ENCODE measurements around the gene TRIO.

Gene TRIO

DNA sequence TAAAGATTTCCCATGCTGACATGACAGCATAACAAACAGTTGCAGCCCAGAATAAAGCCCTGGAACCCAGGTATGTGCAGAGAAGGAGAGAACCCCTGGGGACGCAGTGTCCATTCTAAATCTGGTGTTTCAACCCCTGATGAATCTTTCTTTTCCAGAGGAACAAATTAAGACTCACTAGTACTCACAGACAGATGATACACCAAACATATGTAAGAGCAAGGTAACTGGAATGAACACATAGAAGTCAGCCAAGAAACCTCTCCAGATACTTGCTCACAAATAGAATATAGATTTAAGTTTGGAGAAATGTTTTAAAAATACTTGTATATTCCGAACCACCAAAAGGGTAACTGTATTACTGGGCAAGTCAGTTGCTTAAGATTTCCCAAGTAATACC is 307.6 kb downstream of the TRIO start:
- no peak overlapping the region for H3K4me3 ChIP-seq (replicated peaks; ENCODE audit: low read depth, low read length)
- H3K36me3 ChIP-seq (ENCODE audit: control insufficient read depth, insufficient read depth, low read length), result peaks cover 8% of the 10 kb centered on the region
- TF ChIP-seq, protein P1, sequence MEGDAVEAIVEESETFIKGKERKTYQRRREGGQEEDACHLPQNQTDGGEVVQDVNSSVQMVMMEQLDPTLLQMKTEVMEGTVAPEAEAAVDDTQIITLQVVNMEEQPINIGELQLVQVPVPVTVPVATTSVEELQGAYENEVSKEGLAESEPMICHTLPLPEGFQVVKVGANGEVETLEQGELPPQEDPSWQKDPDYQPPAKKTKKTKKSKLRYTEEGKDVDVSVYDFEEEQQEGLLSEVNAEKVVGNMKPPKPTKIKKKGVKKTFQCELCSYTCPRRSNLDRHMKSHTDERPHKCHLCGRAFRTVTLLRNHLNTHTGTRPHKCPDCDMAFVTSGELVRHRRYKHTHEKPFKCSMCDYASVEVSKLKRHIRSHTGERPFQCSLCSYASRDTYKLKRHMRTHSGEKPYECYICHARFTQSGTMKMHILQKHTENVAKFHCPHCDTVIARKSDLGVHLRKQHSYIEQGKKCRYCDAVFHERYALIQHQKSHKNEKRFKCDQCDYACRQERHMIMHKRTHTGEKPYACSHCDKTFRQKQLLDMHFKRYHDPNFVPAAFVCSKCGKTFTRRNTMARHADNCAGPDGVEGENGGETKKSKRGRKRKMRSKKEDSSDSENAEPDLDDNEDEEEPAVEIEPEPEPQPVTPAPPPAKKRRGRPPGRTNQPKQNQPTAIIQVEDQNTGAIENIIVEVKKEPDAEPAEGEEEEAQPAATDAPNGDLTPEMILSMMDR (IDR thresholded peaks at IDR 0.05; ENCODE audit: insufficient read depth, low read length, poor library complexity, severe bottlenecking), result no peak
- no peaks in the 10 kb centered on the region for H3K27me3 ChIP-seq (replicated peaks; ENCODE audit: control insufficient read depth, insufficient read depth, low read length)
- DNase-seq (ENCODE audit: extremely low read depth, insufficient read length), result no peak

DNA sequence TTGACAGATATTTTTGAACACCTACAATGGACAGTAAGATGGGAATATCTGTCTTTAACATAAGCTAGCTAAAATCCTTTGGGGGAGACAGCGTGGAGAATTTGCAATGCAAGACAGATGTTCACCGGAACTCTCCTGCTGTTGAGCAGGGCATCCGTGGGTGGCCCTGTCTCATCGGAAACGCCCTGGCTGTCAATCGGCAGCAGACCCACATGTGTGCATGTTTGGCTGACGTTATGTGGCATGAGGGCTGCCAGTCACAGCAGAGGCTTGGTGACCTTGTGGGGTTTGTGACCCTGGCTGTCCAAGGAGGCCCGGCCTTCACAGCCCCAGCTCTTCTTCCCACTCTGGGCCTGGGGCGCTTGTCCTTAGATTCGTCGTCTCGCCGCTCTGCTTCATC is 308.7 kb downstream of the TRIO start:
- Histone ChIP-seq H3K36me3 (ENCODE audit: control insufficient read depth, insufficient read depth, low read length) (peaks cover 8% of the 10 kb centered on the region), H3K4me3 (replicated peaks; ENCODE audit: low read depth, low read length) (no peak overlapping the region), H3K27me3 (replicated peaks; ENCODE audit: control insufficient read depth, insufficient read depth, low read length) (no peaks in the 10 kb centered on the region)
- TF ChIP-seq, protein P1 (IDR thresholded peaks at IDR 0.05; ENCODE audit: insufficient read depth, low read length, poor library complexity, severe bottlenecking), result no peak
- no peak for DNase-seq (ENCODE audit: extremely low read depth, insufficient read length)

DNA sequence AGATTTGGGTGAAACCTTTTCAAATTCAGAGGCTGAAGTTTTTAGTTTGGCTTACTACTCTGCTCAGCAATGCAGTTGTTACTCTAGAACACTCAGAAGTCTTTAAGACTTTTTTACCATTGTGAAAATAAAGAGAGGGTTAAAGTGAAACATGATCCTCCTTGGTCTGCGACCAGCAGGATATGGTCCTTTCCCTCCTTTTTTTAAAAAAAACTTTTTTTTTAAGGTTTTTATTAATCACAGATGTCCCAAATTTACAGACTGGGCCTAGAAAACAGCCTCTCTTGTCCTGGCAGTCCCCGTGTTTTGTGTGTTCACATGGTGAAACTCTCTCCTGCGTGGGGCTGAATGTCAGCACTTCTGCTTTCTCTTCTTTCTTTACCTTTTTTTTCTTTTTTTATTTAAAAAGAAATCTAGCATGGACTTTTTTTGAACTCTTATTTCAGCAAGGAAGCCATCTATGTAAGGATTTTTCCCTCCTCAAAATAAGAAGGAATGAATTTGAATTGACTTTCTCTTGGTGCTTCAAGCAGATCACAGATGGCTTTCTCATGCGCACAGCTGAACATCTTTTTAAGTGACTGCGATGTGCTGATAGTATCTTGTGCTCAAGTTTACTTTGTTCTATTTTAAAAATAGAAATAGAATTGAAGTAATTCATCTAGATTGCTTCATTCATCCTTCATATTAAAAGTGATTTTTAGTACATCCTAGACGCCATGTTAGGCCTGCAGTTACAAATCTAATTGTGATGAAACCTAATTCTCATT is 309.7 kb downstream of the TRIO start:
- no peaks in the 10 kb centered on the region for H3K27me3 ChIP-seq (replicated peaks; ENCODE audit: control insufficient read depth, insufficient read depth, low read length)
- H3K4me3 ChIP-seq (replicated peaks; ENCODE audit: low read depth, low read length), result no peak overlapping the region
- peaks cover 8% of the 10 kb centered on the region for H3K36me3 ChIP-seq (ENCODE audit: control insufficient read depth, insufficient read depth, low read length)
- no peak for DNase-seq (ENCODE audit: extremely low read depth, insufficient read length)
- TF ChIP-seq, protein P1 (IDR thresholded peaks at IDR 0.05; ENCODE audit: insufficient read depth, low read length, poor library complexity, severe bottlenecking), result no peak

DNA sequence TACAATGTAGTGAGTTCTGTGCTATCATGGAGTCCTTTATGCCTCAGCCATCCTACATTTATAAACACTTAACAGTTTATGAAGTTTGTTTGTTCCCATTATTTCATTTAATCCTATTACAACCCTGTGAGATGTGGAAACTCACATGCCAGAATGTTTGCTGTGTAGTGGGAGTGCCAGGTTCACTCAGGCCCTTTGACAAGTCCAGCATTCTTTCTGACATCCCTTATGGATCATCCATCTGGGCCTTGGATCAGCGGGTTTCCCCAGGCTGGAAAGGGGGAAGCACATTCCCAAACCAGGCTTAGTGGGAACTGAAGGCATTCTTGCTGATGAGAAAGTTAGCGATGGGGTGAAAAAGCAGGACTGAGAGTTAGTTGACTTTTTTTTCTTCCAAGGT is 310.3 kb downstream of the TRIO start:
- TF ChIP-seq, protein P1 (IDR thresholded peaks at IDR 0.05; ENCODE audit: insufficient read depth, low read length, poor library complexity, severe bottlenecking), result no peak
- Histone ChIP-seq H3K27me3 (replicated peaks; ENCODE audit: control insufficient read depth, insufficient read depth, low read length) (no peaks in the 10 kb centered on the region), H3K36me3 (ENCODE audit: control insufficient read depth, insufficient read depth, low read length) (peaks cover 11% of the 10 kb centered on the region), H3K4me3 (replicated peaks; ENCODE audit: low read depth, low read length) (no peak overlapping the region)
- DNase-seq (ENCODE audit: extremely low read depth, insufficient read length), result no peak

DNA sequence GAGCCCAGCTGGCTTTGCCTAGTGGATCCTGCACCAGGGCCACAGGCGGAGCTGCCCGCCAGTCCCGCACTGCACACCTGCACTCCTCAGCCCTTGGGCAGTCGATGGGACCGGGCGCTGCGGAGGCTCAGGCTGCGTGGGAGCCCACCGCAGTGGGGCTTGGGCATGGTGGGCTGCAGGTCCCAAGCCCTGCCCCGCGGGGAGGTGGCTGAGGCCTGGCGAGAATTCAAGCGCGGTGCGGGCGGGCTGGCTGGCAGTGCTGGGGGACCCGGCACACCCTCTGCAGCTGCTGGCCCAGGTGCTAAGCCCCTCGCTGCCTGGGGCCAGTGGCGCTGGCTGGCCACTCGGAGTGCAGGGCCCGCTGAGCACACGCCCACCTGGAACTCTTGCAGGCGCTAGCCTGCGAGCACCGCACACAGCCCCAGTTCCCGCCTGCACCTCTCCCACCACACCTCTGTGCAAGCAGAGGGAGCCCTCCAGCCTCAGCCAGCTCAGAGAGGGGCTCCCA is 312.7 kb downstream of the TRIO start:
- Histone ChIP-seq H3K4me3 (replicated peaks; ENCODE audit: low read depth, low read length) (no peak overlapping the region), H3K36me3 (ENCODE audit: control insufficient read depth, insufficient read depth, low read length) (peaks cover 15% of the 10 kb centered on the region), H3K27me3 (replicated peaks; ENCODE audit: control insufficient read depth, insufficient read depth, low read length) (no peaks in the 10 kb centered on the region)
- TF ChIP-seq, protein P1 (IDR thresholded peaks at IDR 0.05; ENCODE audit: insufficient read depth, low read length, poor library complexity, severe bottlenecking), result no peak
- no peak for DNase-seq (ENCODE audit: extremely low read depth, insufficient read length)
